ENCODE results near the gene OR1Q1. TPM values are rescaled to one million over a fixed set of nuclear protein-coding genes. Genes with fewer than 3 reads are reported as not detected.

The OR1Q1 gene
- total and polyA plus RNA-seq, 9 of the 15 experiments (the other 6 are each of a cell fraction or from before 2014, with no cell fraction given), result not detected

DNA sequence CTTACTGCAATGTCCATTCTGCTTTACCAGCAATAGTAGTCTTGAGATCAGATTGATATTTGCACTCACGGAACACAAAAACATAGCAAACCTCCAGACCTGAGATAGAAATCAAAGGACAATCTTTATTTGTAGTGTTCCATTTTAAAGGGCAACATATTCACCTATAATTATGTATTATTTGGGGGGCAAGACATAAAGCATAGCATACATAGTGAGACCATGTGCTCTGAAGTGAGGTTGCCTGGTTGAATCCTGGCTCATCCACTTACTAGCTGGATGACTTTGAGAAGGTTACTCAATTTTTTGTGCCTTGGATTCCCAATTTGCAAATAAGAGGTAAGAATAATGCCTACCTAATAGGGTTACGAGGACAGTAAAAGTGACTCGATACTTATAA, 43.0 kb downstream of the OR1Q1 start, which contains the start of gene OR1B1 (continued):
- TF ChIP-seq, protein P1, sequence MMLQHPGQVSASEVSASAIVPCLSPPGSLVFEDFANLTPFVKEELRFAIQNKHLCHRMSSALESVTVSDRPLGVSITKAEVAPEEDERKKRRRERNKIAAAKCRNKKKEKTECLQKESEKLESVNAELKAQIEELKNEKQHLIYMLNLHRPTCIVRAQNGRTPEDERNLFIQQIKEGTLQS (IDR thresholded peaks at IDR 0.05), result no peak
- TF ChIP-seq, protein P1 (CRISPR knock-in tag; conservative IDR thresholded peaks at IDR 0.05), result no peak

DNA sequence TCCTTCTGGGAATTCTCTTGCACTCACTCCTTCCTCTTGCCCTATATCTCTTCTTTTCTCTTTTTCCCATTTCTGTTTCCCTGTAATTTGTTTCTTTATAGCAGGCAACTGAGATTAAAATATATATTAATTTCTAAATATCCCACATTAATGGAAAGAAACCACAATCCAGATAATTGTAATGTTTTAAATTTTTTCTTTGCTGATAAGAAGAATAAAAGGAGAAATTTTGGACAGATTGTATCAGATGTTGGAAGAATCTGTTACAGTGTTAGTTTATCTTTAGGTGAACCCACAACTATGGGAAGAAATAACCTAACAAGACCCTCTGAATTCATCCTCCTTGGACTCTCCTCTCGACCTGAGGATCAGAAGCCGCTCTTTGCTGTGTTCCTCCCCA, 46.9 kb downstream of the OR1Q1 start, which contains the start of gene OR1L1:
OR1L1 (plus strand) TSS at position 301 of the 400 bp plus-strand sequence; CDS start at position 301, 0 bp downstream.
- no peaks in the 10 kb centered on the region for H3K4me1 ChIP-seq (replicated peaks in 1 of 2; ENCODE audit: control insufficient read depth in 2 of 2, insufficient read depth in 2 of 2, low read length in 2 of 2)
- no peaks in the 10 kb centered on the region; a peak in 2 of 5 replicates for H3K27me3 ChIP-seq (ENCODE audit: control insufficient read depth in 2 of 2, insufficient read depth in 2 of 2, low read length in 2 of 2)
- in situ Hi-C loops (cut with MboI), result no loop called here
- H3K4me3 ChIP-seq, result no peak within 1 kb of the TSS
- BruUV-seq (replicated peaks), result no TSS peak
- ATAC-seq (no peak), FAIRE-seq (no peak), DNase-seq (ENCODE audit: extremely low read depth in 1 of 4, low spot score in 3 of 4) (no peak)
- H3K9me3 ChIP-seq (replicated peaks; ENCODE audit: control insufficient read depth, insufficient read depth, low read depth, low read length), result no peaks in the 10 kb centered on the region
- 0% methylated on average over 2 of the region's 2 CpGs for WGBS (ENCODE audit: insufficient coverage, low coverage, missing lambda C conversion rate)
- no peaks in the 10 kb centered on the region for H3K9me1 ChIP-seq (ENCODE audit: control insufficient read depth, insufficient read depth, low read length)
- H3K9ac ChIP-seq (ENCODE audit: insufficient read depth in 1 of 2, low read depth in 2 of 2, low read length in 2 of 2), result no peak within 1 kb of the TSS
- H3K79me2 ChIP-seq (ENCODE audit: control insufficient read depth, insufficient read depth, low read length), result no peaks in the 10 kb centered on the region; the same call in 2 of the 3 replicates
- no peaks in the 10 kb centered on the region for H3K36me3 ChIP-seq (ENCODE audit: control insufficient read depth, insufficient read depth, low read length)
- no peak within 1 kb of the TSS for H3K4me2 ChIP-seq (ENCODE audit: insufficient read depth, low read length)
- H2AFZ ChIP-seq (ENCODE audit: low read depth, low read length), result no peak within 1 kb of the TSS
- intact Hi-C loops (cut with micrococcal nuclease), result no loop called here
- no peak for TF ChIP-seq PHB2 (IDR thresholded peaks at IDR 0.05; ENCODE audit: low read depth)
- TF ChIP-seq U2AF1 (optimal IDR thresholded peaks at IDR 0.05; ENCODE audit: low read depth, low read length), result no peak
- TF ChIP-seq, protein P2, sequence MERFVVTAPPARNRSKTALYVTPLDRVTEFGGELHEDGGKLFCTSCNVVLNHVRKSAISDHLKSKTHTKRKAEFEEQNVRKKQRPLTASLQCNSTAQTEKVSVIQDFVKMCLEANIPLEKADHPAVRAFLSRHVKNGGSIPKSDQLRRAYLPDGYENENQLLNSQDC (CRISPR knock-in tag; IDR thresholded peaks at IDR 0.05), result no peak
- no peak for TF ChIP-seq NEUROD1 (IDR thresholded peaks at IDR 0.05; ENCODE audit: borderline replicate concordance, low read depth, low read length, partially characterized antibody)
- TF ChIP-seq RBM25 (IDR thresholded peaks at IDR 0.05; ENCODE audit: low read depth, low read length, severe bottlenecking), result no peak
- TF ChIP-seq POLR2B (IDR thresholded peaks at IDR 0.05; ENCODE audit: low read depth, partially characterized antibody), result no peak
- no peak for TF ChIP-seq POLR2G (IDR thresholded peaks at IDR 0.05; ENCODE audit: low read depth, low read length)
- no peak for TF ChIP-seq ZNF408 (CRISPR knock-in tag; IDR thresholded peaks at IDR 0.05; ENCODE audit: low read depth)
- TF ChIP-seq RBM15 (IDR thresholded peaks at IDR 0.05; ENCODE audit: insufficient read depth, low read length), result no peak
- ChIA-PET CTCF (ENCODE audit: low intra/inter-chr PET ratio) (no interaction called here), POLR2A (interaction anchor here (0.7 kb wide), 1 partner anchor 994 kb away, joined by 3 read pairs; no protein-coding TSS in a partner anchor)
- no peaks in the 10 kb centered on the region for H4K20me1 ChIP-seq (replicated peaks; ENCODE audit: control insufficient read depth, insufficient read depth, low read length)
- H3K27ac ChIP-seq (ENCODE audit: extremely low read depth, low read depth, low read length), result no peak within 1 kb of the TSS

Other genes starting within 250 kb of the OR1Q1 start
Only the 7 nearest of the 15 such genes appear.
- not detected in 2 replicates for gene OR1J4, start 95.6 kb upstream of the OR1Q1 start, total RNA-seq (2014; rRNA removed)
- not detected in 2 replicates for gene OR1J4, start 95.6 kb upstream of the OR1Q1 start, total RNA-seq (2014; rRNA removed; fragmentation: Illumina TruSeq; extraction: Trizol)
- gene OR1J4, start 95.6 kb upstream of the OR1Q1 start, total RNA-seq (2015; rRNA removed; fragmentation: Illumina TruSeq; extraction: Trizol), result not detected in 2 replicates
- not detected in 2 replicates for gene OR1J4, start 95.6 kb upstream of the OR1Q1 start, total RNA-seq (2021)
- not detected in 2 replicates for gene OR1J4, start 95.6 kb upstream of the OR1Q1 start, polyA plus RNA-seq (2011; rRNA removed)
- not detected in 2 replicates for gene OR1J4, start 95.6 kb upstream of the OR1Q1 start, polyA plus RNA-seq (2014; fragmentation: Illumina TruSeq; extraction: Trizol)
- not detected for gene OR1J4, start 95.6 kb upstream of the OR1Q1 start, polyA plus RNA-seq (2014; fragmentation: Nextera tagmentation; extraction: Ambion mirVana)
- not detected in 2 replicates for gene OR1J4, start 95.6 kb upstream of the OR1Q1 start, polyA plus RNA-seq (2014; rRNA removed)
- not detected in 2 replicates for gene OR1N1, start 87.4 kb upstream of the OR1Q1 start, total RNA-seq (2014; rRNA removed)
- gene OR1N1, start 87.4 kb upstream of the OR1Q1 start, total RNA-seq (2014; rRNA removed; fragmentation: Illumina TruSeq; extraction: Trizol), result not detected in 2 replicates
- gene OR1N1, start 87.4 kb upstream of the OR1Q1 start, total RNA-seq (2015; rRNA removed; fragmentation: Illumina TruSeq; extraction: Trizol), result not detected in 2 replicates
- not detected in 2 replicates for gene OR1N1, start 87.4 kb upstream of the OR1Q1 start, total RNA-seq (2021)
- not detected in 2 replicates for gene OR1N1, start 87.4 kb upstream of the OR1Q1 start, polyA plus RNA-seq (2011; rRNA removed)
- not detected in 2 replicates for gene OR1N1, start 87.4 kb upstream of the OR1Q1 start, polyA plus RNA-seq (2014; fragmentation: Illumina TruSeq; extraction: Trizol)
- not detected for gene OR1N1, start 87.4 kb upstream of the OR1Q1 start, polyA plus RNA-seq (2014; fragmentation: Nextera tagmentation; extraction: Ambion mirVana)
- not detected in 2 replicates for gene OR1N1, start 87.4 kb upstream of the OR1Q1 start, polyA plus RNA-seq (2014; rRNA removed)
- gene OR1N2, start 61.6 kb upstream of the OR1Q1 start, total RNA-seq (2014; rRNA removed), result not detected in 2 replicates
- gene OR1N2, start 61.6 kb upstream of the OR1Q1 start, total RNA-seq (2014; rRNA removed; fragmentation: Illumina TruSeq; extraction: Trizol), result not detected in 2 replicates
- gene OR1N2, start 61.6 kb upstream of the OR1Q1 start, total RNA-seq (2015; rRNA removed; fragmentation: Illumina TruSeq; extraction: Trizol), result not detected in 2 replicates
- not detected in 2 replicates for gene OR1N2, start 61.6 kb upstream of the OR1Q1 start, total RNA-seq (2021)
- not detected in 2 replicates for gene OR1N2, start 61.6 kb upstream of the OR1Q1 start, polyA plus RNA-seq (2011; rRNA removed)
- not detected in 2 replicates for gene OR1N2, start 61.6 kb upstream of the OR1Q1 start, polyA plus RNA-seq (2014; fragmentation: Illumina TruSeq; extraction: Trizol)
- not detected for gene OR1N2, start 61.6 kb upstream of the OR1Q1 start, polyA plus RNA-seq (2014; fragmentation: Nextera tagmentation; extraction: Ambion mirVana)
- not detected in 2 replicates for gene OR1N2, start 61.6 kb upstream of the OR1Q1 start, polyA plus RNA-seq (2014; rRNA removed)
- not detected in 2 replicates for gene OR1L8, start 31.4 kb upstream of the OR1Q1 start, total RNA-seq (2014; rRNA removed)
- 0.10 TPM in 1 of 2 replicates, not detected in the other for gene OR1L8, start 31.4 kb upstream of the OR1Q1 start, total RNA-seq (2014; rRNA removed; fragmentation: Illumina TruSeq; extraction: Trizol)
- not detected in 2 replicates for gene OR1L8, start 31.4 kb upstream of the OR1Q1 start, total RNA-seq (2015; rRNA removed; fragmentation: Illumina TruSeq; extraction: Trizol)
- not detected in 2 replicates for gene OR1L8, start 31.4 kb upstream of the OR1Q1 start, total RNA-seq (2021)
- gene OR1L8, start 31.4 kb upstream of the OR1Q1 start, polyA plus RNA-seq (2011; rRNA removed), result not detected in 2 replicates
- gene OR1L8, start 31.4 kb upstream of the OR1Q1 start, polyA plus RNA-seq (2014; fragmentation: Illumina TruSeq; extraction: Trizol), result 0.06 TPM in 1 of 2 replicates, not detected in the other
- gene OR1L8, start 31.4 kb upstream of the OR1Q1 start, polyA plus RNA-seq (2014; fragmentation: Nextera tagmentation; extraction: Ambion mirVana), result under 1 TPM in 1 of 2 experiments, not detected in 1; 0.06 TPM
- gene OR1L8, start 31.4 kb upstream of the OR1Q1 start, polyA plus RNA-seq (2014; rRNA removed), result 0.03 TPM in 1 of 2 replicates, not detected in the other
- not detected in 2 replicates for gene OR1B1, start 42.9 kb downstream of the OR1Q1 start, total RNA-seq (2014; rRNA removed)
- not detected in 2 replicates for gene OR1B1, start 42.9 kb downstream of the OR1Q1 start, total RNA-seq (2014; rRNA removed; fragmentation: Illumina TruSeq; extraction: Trizol)
- not detected in 2 replicates for gene OR1B1, start 42.9 kb downstream of the OR1Q1 start, total RNA-seq (2015; rRNA removed; fragmentation: Illumina TruSeq; extraction: Trizol)
- gene OR1B1, start 42.9 kb downstream of the OR1Q1 start, total RNA-seq (2021), result not detected in 2 replicates
- not detected in 2 replicates for gene OR1B1, start 42.9 kb downstream of the OR1Q1 start, polyA plus RNA-seq (2011; rRNA removed)
- not detected in 2 replicates for gene OR1B1, start 42.9 kb downstream of the OR1Q1 start, polyA plus RNA-seq (2014; fragmentation: Illumina TruSeq; extraction: Trizol)
- not detected for gene OR1B1, start 42.9 kb downstream of the OR1Q1 start, polyA plus RNA-seq (2014; fragmentation: Nextera tagmentation; extraction: Ambion mirVana)
- not detected in 2 replicates for gene OR1B1, start 42.9 kb downstream of the OR1Q1 start, polyA plus RNA-seq (2014; rRNA removed)
- not detected in 2 replicates for gene OR1L1, start 47.0 kb downstream of the OR1Q1 start, total RNA-seq (2014; rRNA removed)
- gene OR1L1, start 47.0 kb downstream of the OR1Q1 start, total RNA-seq (2014; rRNA removed; fragmentation: Illumina TruSeq; extraction: Trizol), result not detected in 2 replicates
- gene OR1L1, start 47.0 kb downstream of the OR1Q1 start, total RNA-seq (2015; rRNA removed; fragmentation: Illumina TruSeq; extraction: Trizol), result not detected in 2 replicates
- gene OR1L1, start 47.0 kb downstream of the OR1Q1 start, total RNA-seq (2021), result not detected in 2 replicates
- gene OR1L1, start 47.0 kb downstream of the OR1Q1 start, polyA plus RNA-seq (2011; rRNA removed), result not detected in 2 replicates
- gene OR1L1, start 47.0 kb downstream of the OR1Q1 start, polyA plus RNA-seq (2014; fragmentation: Illumina TruSeq; extraction: Trizol), result not detected in 2 replicates
- gene OR1L1, start 47.0 kb downstream of the OR1Q1 start, polyA plus RNA-seq (2014; fragmentation: Nextera tagmentation; extraction: Ambion mirVana), result not detected
- gene OR1L1, start 47.0 kb downstream of the OR1Q1 start, polyA plus RNA-seq (2014; rRNA removed), result not detected in 2 replicates
- not detected in 2 replicates for gene OR1L3, start 60.4 kb downstream of the OR1Q1 start, total RNA-seq (2014; rRNA removed)
- not detected in 2 replicates for gene OR1L3, start 60.4 kb downstream of the OR1Q1 start, total RNA-seq (2014; rRNA removed; fragmentation: Illumina TruSeq; extraction: Trizol)
- gene OR1L3, start 60.4 kb downstream of the OR1Q1 start, total RNA-seq (2015; rRNA removed; fragmentation: Illumina TruSeq; extraction: Trizol), result not detected in 2 replicates
- not detected in 2 replicates for gene OR1L3, start 60.4 kb downstream of the OR1Q1 start, total RNA-seq (2021)
- gene OR1L3, start 60.4 kb downstream of the OR1Q1 start, polyA plus RNA-seq (2011; rRNA removed), result not detected in 2 replicates
- gene OR1L3, start 60.4 kb downstream of the OR1Q1 start, polyA plus RNA-seq (2014; fragmentation: Illumina TruSeq; extraction: Trizol), result not detected in 2 replicates
- not detected for gene OR1L3, start 60.4 kb downstream of the OR1Q1 start, polyA plus RNA-seq (2014; fragmentation: Nextera tagmentation; extraction: Ambion mirVana)
- gene OR1L3, start 60.4 kb downstream of the OR1Q1 start, polyA plus RNA-seq (2014; rRNA removed), result not detected in 2 replicates